Measurements from ENCODE around the gene SMAD4.

GRCh38 chr18:51053814-51054213 lies 23.8 kb downstream of the SMAD4 start:
- TF ChIP-seq CTCF (IDR thresholded peaks at IDR 0.05): no peak
- no peak for TF ChIP-seq EZH2 (IDR thresholded peaks at IDR 0.05; ENCODE audit: borderline replicate concordance, insufficient read depth, low read depth, low read length, poor library complexity, severe bottlenecking)
